H1 (cell line): ENCODE data around the gene PKD1. TPM values are rescaled to one million over a fixed set of nuclear protein-coding genes. Genes with fewer than 3 reads are reported as not detected.

Source experiments
- E2F6 ChIP-seq: IDR thresholded peaks from 2 replicates; pipeline ENCODE4 v1.6.1; 2012; ENCODE audit warnings: inconsistent platforms
- TCF12 ChIP-seq: IDR thresholded peaks from 2 replicates; pipeline ENCODE4 v1.6.1; 2011; ENCODE audit warnings: low read depth, mild to moderate bottlenecking, low read length
- polyA plus RNA-seq, 7 experiments: library from polyadenylated mRNA; depleted of rRNA in 3 of 7; stranded (reverse) in 5 of 7; unstranded in 2 of 7; fragments of >200 nt in 5 of 7; fragments of 200-250 nt in 2 of 7; gene quantifications; 1 replicate in 5 of 7; 2 replicates in 1 of 7; 4 replicates in 1 of 7; pipeline versions ENCODE4 v1.2.1 to v1.2.3, GENCODE V29; 2011 to 2013; ENCODE audit warnings: missing spikeins in 2 of 7, mixed read lengths in 2 of 7
- total RNA-seq: library from RNA; stranded (reverse); fragmentation: NEBNext Ultra II Directional; extraction: Animal tissue kit (Norgen Biotek cat#: 25700); gene quantifications from 2 replicates; pipeline ENCODE4 v1.2.1, GENCODE V29; 2021

PKD1 gene
- total and polyA plus RNA-seq, 2 of the 8 experiments (the other 6 are each of a cell fraction or from before 2014, with no cell fraction given), result 40.6 to 52.7 TPM

- TF ChIP-seq E2F6, result no peak
- TF ChIP-seq TCF12, result no peak
- TF ChIP-seq, all 59 proteins: peak for 0
These were observed 93.3 kb downstream of the PKD1 start (continued) for GRCh38 chr16:2042171-2042985.
